ENCODE results near the gene PNCK. TPM values are rescaled to one million over a fixed set of nuclear protein-coding genes. Genes with fewer than 3 reads are reported as not detected.

PNCK gene
- polyA plus RNA-seq, 3 donors = not detected

- Mint-ChIP-seq H3K27ac (no peak overlapping the region), H3K36me3 (no peaks in the 10 kb centered on the region), H3K4me1 (peaks cover 12% of the 10 kb centered on the region), H3K4me3 (no peak overlapping the region), H3K9me3 (peaks cover 0 to 7% (median 2%) of the 10 kb centered on the region in 7 donors), H3K27me3 (ENCODE audit: low read depth in 3 of 3) (peaks cover 29 to 70% (median 51%) of the 10 kb centered on the region in 3 donors)
- H3K9me3 ChIP-seq (replicated peaks in 1 of 2; ENCODE audit: control insufficient read depth in 1 of 2, insufficient read depth in 1 of 2, low read length in 2 of 2) = peaks cover 0 to 3% of the 10 kb centered on the region in 2 donors
- H3K4me1 ChIP-seq (ENCODE audit: control insufficient read depth in 1 of 2, insufficient read depth in 2 of 2, low read length in 2 of 2) = no peaks in the 10 kb centered on the region
- no peaks in the 10 kb centered on the region for H3K36me3 ChIP-seq (replicated peaks in 1 of 2; ENCODE audit: control insufficient read depth in 1 of 2, insufficient read depth in 2 of 2, low read length in 2 of 2)
- WGBS (ENCODE audit: insufficient coverage) = 12% methylated on average over 13 of the region's 53 CpGs
- H3K27me3 ChIP-seq (ENCODE audit: control insufficient read depth in 2 of 2, insufficient read depth in 2 of 2, low read length in 2 of 2) = peaks cover 4 to 50% of the 10 kb centered on the region in 2 donors
- no peaks in the 10 kb centered on the region for H4K20me1 ChIP-seq (ENCODE audit: insufficient read depth, low read length)
- no peak for TF ChIP-seq CTCF (IDR thresholded peaks at IDR 0.05)
- no peaks in the 10 kb centered on the region for H3K79me2 ChIP-seq (ENCODE audit: insufficient read depth, low read length)
- no peak overlapping the region for H3K4me2 ChIP-seq (replicated peaks; ENCODE audit: extremely low read depth, low read length, poor library complexity, severe bottlenecking)
- no peak overlapping the region for H2AFZ ChIP-seq (ENCODE audit: insufficient read depth, low read depth, low read length, poor library complexity, severe bottlenecking)
- no peak overlapping the region for H3K9ac ChIP-seq (ENCODE audit: insufficient read depth, low read length, poor library complexity, severe bottlenecking)
- no peak overlapping the region for H3K27ac ChIP-seq (ENCODE audit: low read depth in 1 of 2, low read length in 2 of 2)
- DNase-seq = no peak
- no peak overlapping the region for H3K4me3 ChIP-seq (replicated peaks in 1 of 3; ENCODE audit: low read depth in 2 of 3, low read length in 3 of 3)
- intact Hi-C loops (cut with micrococcal nuclease) = no loop called here
These were observed 15.4 kb upstream of the PNCK start for GRCh38 chrX:153688911-153689590.

GRCh38 chrX:153688506-153688905 lies 14.9 kb upstream of the PNCK start:
- Histone ChIP-seq H2AFZ (ENCODE audit: insufficient read depth, low read depth, low read length, poor library complexity, severe bottlenecking) (no peak overlapping the region), H3K27me3 (ENCODE audit: control insufficient read depth in 2 of 2, insufficient read depth in 2 of 2, low read length in 2 of 2) (peaks cover 4 to 51% of the 10 kb centered on the region in 2 donors), H3K9me3 (replicated peaks in 1 of 2; ENCODE audit: control insufficient read depth in 1 of 2, insufficient read depth in 1 of 2, low read length in 2 of 2) (peaks cover 2 to 9% of the 10 kb centered on the region in 2 donors), H3K4me2 (replicated peaks; ENCODE audit: extremely low read depth, low read length, poor library complexity, severe bottlenecking) (no peak overlapping the region), H3K27ac (ENCODE audit: low read depth in 1 of 2, low read length in 2 of 2) (no peak overlapping the region), H3K4me1 (ENCODE audit: control insufficient read depth in 1 of 2, insufficient read depth in 2 of 2, low read length in 2 of 2) (no peaks in the 10 kb centered on the region), H3K79me2 (ENCODE audit: insufficient read depth, low read length) (no peaks in the 10 kb centered on the region), H4K20me1 (ENCODE audit: insufficient read depth, low read length) (no peaks in the 10 kb centered on the region), H3K4me3 (replicated peaks in 1 of 3; ENCODE audit: low read depth in 2 of 3, low read length in 3 of 3) (no peak overlapping the region), H3K36me3 (replicated peaks in 1 of 2; ENCODE audit: control insufficient read depth in 1 of 2, insufficient read depth in 2 of 2, low read length in 2 of 2) (no peaks in the 10 kb centered on the region), H3K9ac (ENCODE audit: insufficient read depth, low read length, poor library complexity, severe bottlenecking) (no peak overlapping the region)
- Mint-ChIP-seq H3K36me3 (peaks cover 2 to 3% of the 10 kb centered on the region in 2 donors), H3K4me1 (peaks cover 12% of the 10 kb centered on the region), H3K4me3 (no peak overlapping the region), H3K9me3 (peaks cover 0 to 12% (median 6%) of the 10 kb centered on the region in 7 donors), H3K27me3 (ENCODE audit: low read depth in 3 of 3) (peaks cover 32 to 74% (median 51%) of the 10 kb centered on the region in 3 donors), H3K27ac (no peak overlapping the region)
- intact Hi-C loops (cut with micrococcal nuclease) = no loop called here
- no peak for TF ChIP-seq CTCF (IDR thresholded peaks at IDR 0.05)
- DNase-seq = no peak
- 0% methylated on average over 27 of the region's 57 CpGs for WGBS (ENCODE audit: insufficient coverage)
